Measurements from ENCODE around the gene TPP2.

Gene TPP2

GRCh38 chr13:102694937-102695336, 98.2 kb downstream of the TPP2 start, which contains the start of gene METTL21C:
Gene METTL21C, minus strand, starts transcription at chr13:102695044. Its CDS starts 546 bp downstream, at chr13:102694498.
- DNase-seq (ENCODE audit: low read depth) = no peak

GRCh38 chr13:102696465-102696864, 99.7 kb downstream of the TPP2 start:
- DNase-seq (ENCODE audit: low read depth) = no peak

GRCh38 chr13:102697264-102697663, 100.5 kb downstream of the TPP2 start:
- DNase-seq (ENCODE audit: low read depth) = no peak

- DNase-seq (ENCODE audit: low read depth) = no peak
These were observed 101.3 kb downstream of the TPP2 start for GRCh38 chr13:102697929-102698648.

- no peak for DNase-seq (ENCODE audit: low read depth)
These were observed 101.8 kb downstream of the TPP2 start for GRCh38 chr13:102698649-102698980.

GRCh38 chr13:102699504-102699903, 102.7 kb downstream of the TPP2 start:
- no peak for DNase-seq (ENCODE audit: low read depth)

- DNase-seq (ENCODE audit: low read depth) = no peak
These were observed 103.6 kb downstream of the TPP2 start for GRCh38 chr13:102700088-102701031.

- no peak for DNase-seq (ENCODE audit: low read depth)
These were observed 104.5 kb downstream of the TPP2 start for GRCh38 chr13:102701331-102701730.

GRCh38 chr13:102702965-102703725, 106.4 kb downstream of the TPP2 start:
- no peak for DNase-seq (ENCODE audit: low read depth)

- DNase-seq (ENCODE audit: low read depth) = no peak
These were observed 106.9 kb downstream of the TPP2 start for GRCh38 chr13:102703726-102704035.

- DNase-seq (ENCODE audit: low read depth) = no peak
These were observed 107.7 kb downstream of the TPP2 start for GRCh38 chr13:102704238-102705058.

GRCh38 chr13:102707467-102707866, 110.7 kb downstream of the TPP2 start:
- DNase-seq (ENCODE audit: low read depth) = no peak

- DNase-seq (ENCODE audit: low read depth) = no peak
These were observed 111.4 kb downstream of the TPP2 start for GRCh38 chr13:102708211-102708610.

- no peak for DNase-seq (ENCODE audit: low read depth)
These were observed 112.2 kb downstream of the TPP2 start for GRCh38 chr13:102708991-102709390.

- DNase-seq (ENCODE audit: low read depth) = no peak
These were observed 112.8 kb downstream of the TPP2 start for GRCh38 chr13:102709536-102709935.

GRCh38 chr13:102710261-102710679, 113.5 kb downstream of the TPP2 start:
- DNase-seq (ENCODE audit: low read depth) = no peak

- DNase-seq (ENCODE audit: low read depth) = no peak
These were observed 118.7 kb downstream of the TPP2 start for GRCh38 chr13:102715447-102715846.

- DNase-seq (ENCODE audit: low read depth) = no peak
These were observed 122.0 kb downstream of the TPP2 start for GRCh38 chr13:102718746-102719145.

GRCh38 chr13:102721800-102722231, 125.0 kb downstream of the TPP2 start:
- DNase-seq (ENCODE audit: low read depth) = no peak

GRCh38 chr13:102724923-102725322, 128.1 kb downstream of the TPP2 start:
- no peak for DNase-seq (ENCODE audit: low read depth)

GRCh38 chr13:102726430-102726829, 129.6 kb downstream of the TPP2 start:
- no peak for DNase-seq (ENCODE audit: low read depth)

All from stimulated activated CD8-positive, alpha-beta memory T cell treated with anti-CD3 and anti-CD28 coated beads, Interleukin-15, amount 100 ng/mL, for 1 hour (primary cell).